ENCODE results near the gene ZMYND19.
"Not testable (repeated sequence)": the region's sequence is repeated elsewhere in the genome, so short reads cannot be mapped to it uniquely, and the experiment has no call there.

The ZMYND19 gene

DNA sequence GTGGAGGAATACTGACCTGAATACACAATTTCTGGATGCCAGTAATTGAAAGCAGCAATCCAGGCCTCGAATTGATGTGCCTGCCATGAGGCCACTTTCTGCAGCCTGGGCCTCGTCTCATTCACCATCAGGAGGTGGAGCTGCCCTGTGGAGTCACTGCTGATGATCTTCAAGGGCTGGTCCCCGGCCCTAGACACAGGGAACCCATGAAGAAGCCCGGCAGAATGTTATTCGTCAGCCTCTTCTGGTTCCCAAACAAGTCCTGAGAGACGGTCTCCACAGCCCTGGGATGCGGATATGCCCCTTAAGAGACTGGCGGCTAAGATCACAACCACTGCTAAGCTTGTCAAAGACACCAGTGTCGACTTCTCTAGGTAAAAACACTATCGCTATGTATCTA, 16.1 kb downstream of the ZMYND19 start:
- Histone ChIP-seq H3K4me3 (ENCODE audit: low read depth, low read length) (no peak overlapping the region), H3K27ac (ENCODE audit: low read depth, low read length) (no peak overlapping the region), H3K9ac (ENCODE audit: low read length) (no peak overlapping the region), H3K9me3 (ENCODE audit: control insufficient read depth, insufficient read depth, low read depth, low read length) (no peaks in the 10 kb centered on the region), H3K4me1 (ENCODE audit: control insufficient read depth, insufficient read depth, low read length) (peaks cover 11% of the 10 kb centered on the region), H3K27me3 (ENCODE audit: control insufficient read depth, insufficient read depth, low read length) (no peaks in the 10 kb centered on the region), H3K36me3 (ENCODE audit: control insufficient read depth, insufficient read depth, low read length) (peaks cover 54% of the 10 kb centered on the region)

DNA sequence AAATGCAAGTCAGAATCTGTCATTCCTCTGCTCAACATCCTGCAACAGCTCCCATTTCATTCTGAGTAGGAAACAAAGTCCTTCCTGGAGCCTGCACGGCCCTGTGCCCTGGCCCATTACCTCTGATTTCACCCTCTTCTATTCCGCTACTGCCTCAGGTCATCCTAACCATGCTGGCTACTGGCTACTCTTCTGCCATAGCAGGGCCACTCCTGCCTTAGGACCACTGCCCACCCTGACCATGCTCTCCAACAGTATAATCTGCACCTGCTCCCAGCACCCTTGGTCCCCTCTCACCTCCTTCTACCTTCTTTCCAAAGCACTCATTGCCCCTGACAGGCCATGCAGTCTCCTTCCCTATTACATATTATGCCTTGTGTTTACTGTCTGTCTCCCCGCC, 19.7 kb downstream of the ZMYND19 start:
- no peaks in the 10 kb centered on the region for H3K27me3 ChIP-seq (ENCODE audit: control insufficient read depth, insufficient read depth, low read length)
- no peak overlapping the region for H3K27ac ChIP-seq (ENCODE audit: low read depth, low read length)
- no peak overlapping the region for H3K4me3 ChIP-seq (ENCODE audit: low read depth, low read length)
- peaks cover 48% of the 10 kb centered on the region for H3K36me3 ChIP-seq (ENCODE audit: control insufficient read depth, insufficient read depth, low read length)
- H3K9ac ChIP-seq (ENCODE audit: low read length): no peak overlapping the region
- no peaks in the 10 kb centered on the region for H3K9me3 ChIP-seq (ENCODE audit: control insufficient read depth, insufficient read depth, low read depth, low read length)
- H3K4me1 ChIP-seq (ENCODE audit: control insufficient read depth, insufficient read depth, low read length): no peaks in the 10 kb centered on the region

GRCh38 chr9:137569609-137570203, 20.6 kb downstream of the ZMYND19 start:
- Histone ChIP-seq H3K27ac (ENCODE audit: low read depth, low read length) (no peak overlapping the region), H3K9me3 (ENCODE audit: control insufficient read depth, insufficient read depth, low read depth, low read length) (no peaks in the 10 kb centered on the region)

GRCh38 chr9:137568445-137568844, 21.9 kb downstream of the ZMYND19 start:
- H3K4me1 ChIP-seq (ENCODE audit: control insufficient read depth, insufficient read depth, low read length); H3K27me3 ChIP-seq (ENCODE audit: control insufficient read depth, insufficient read depth, low read length); H3K9ac ChIP-seq (ENCODE audit: low read length); H3K27ac ChIP-seq (ENCODE audit: low read depth, low read length); H3K9me3 ChIP-seq (ENCODE audit: control insufficient read depth, insufficient read depth, low read depth, low read length); H3K4me3 ChIP-seq (ENCODE audit: low read depth, low read length): not testable (repeated sequence)
- peaks cover 44% of the 10 kb centered on the region for H3K36me3 ChIP-seq (ENCODE audit: control insufficient read depth, insufficient read depth, low read length)

More at GRCh38 chr9:137569609-137570203, 20.6 kb downstream of the ZMYND19 start:
- no peaks in the 10 kb centered on the region for H3K27me3 ChIP-seq (ENCODE audit: control insufficient read depth, insufficient read depth, low read length)
- H3K4me1 ChIP-seq (ENCODE audit: control insufficient read depth, insufficient read depth, low read length): no peaks in the 10 kb centered on the region
- H3K4me3 ChIP-seq (ENCODE audit: low read depth, low read length): no peak overlapping the region
- no peak overlapping the region for H3K9ac ChIP-seq (ENCODE audit: low read length)
- H3K36me3 ChIP-seq (ENCODE audit: control insufficient read depth, insufficient read depth, low read length): peaks cover 43% of the 10 kb centered on the region

DNA sequence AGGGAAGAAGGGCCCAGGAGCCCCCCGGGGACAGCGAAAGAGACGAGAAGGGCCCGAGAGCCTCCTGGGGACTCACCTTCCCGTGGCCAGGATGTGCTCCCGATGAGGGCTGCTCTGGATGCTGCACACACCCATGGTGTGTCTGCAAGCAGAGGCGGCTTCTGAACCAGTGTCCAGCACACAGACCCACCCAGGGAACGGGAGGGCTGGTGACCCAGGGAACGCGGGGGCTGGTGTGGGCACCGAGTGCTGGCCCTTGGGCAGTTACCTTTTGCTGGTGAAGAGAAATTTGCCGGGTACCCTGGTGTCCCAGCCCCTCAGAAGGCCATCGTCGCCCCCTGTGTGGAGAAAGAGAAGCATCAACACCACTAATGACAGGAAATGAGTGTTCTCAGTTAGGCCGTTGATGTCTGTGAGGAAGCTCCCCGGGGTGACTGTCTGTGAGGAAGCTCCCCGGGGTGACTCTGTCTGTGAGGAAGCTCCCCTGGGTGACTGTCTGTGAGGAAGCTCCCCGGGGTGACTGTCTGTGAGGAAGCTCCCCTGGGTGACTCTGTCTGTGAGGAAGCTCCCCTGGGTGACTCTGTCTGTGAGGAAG, 25.4 kb downstream of the ZMYND19 start:
- no peaks in the 10 kb centered on the region for H3K27me3 ChIP-seq (ENCODE audit: control insufficient read depth, insufficient read depth, low read length)
- H3K4me3 ChIP-seq (ENCODE audit: low read depth, low read length): no peak overlapping the region
- H3K9ac ChIP-seq (ENCODE audit: low read length): no peak overlapping the region
- no peaks in the 10 kb centered on the region for H3K9me3 ChIP-seq (ENCODE audit: control insufficient read depth, insufficient read depth, low read depth, low read length)
- H3K27ac ChIP-seq (ENCODE audit: low read depth, low read length): no peak overlapping the region
- H3K36me3 ChIP-seq (ENCODE audit: control insufficient read depth, insufficient read depth, low read length): peaks cover 44% of the 10 kb centered on the region
- H3K4me1 ChIP-seq (ENCODE audit: control insufficient read depth, insufficient read depth, low read length): no peaks in the 10 kb centered on the region

GRCh38 chr9:137564134-137564533, 26.2 kb downstream of the ZMYND19 start:
- Histone ChIP-seq H3K4me3 (ENCODE audit: low read depth, low read length) (no peak overlapping the region), H3K9ac (ENCODE audit: low read length) (no peak overlapping the region), H3K9me3 (ENCODE audit: control insufficient read depth, insufficient read depth, low read depth, low read length) (no peaks in the 10 kb centered on the region), H3K36me3 (ENCODE audit: control insufficient read depth, insufficient read depth, low read length) (peaks cover 46% of the 10 kb centered on the region), H3K27me3 (ENCODE audit: control insufficient read depth, insufficient read depth, low read length) (no peaks in the 10 kb centered on the region), H3K27ac (ENCODE audit: low read depth, low read length) (no peak overlapping the region), H3K4me1 (ENCODE audit: control insufficient read depth, insufficient read depth, low read length) (no peaks in the 10 kb centered on the region)

DNA sequence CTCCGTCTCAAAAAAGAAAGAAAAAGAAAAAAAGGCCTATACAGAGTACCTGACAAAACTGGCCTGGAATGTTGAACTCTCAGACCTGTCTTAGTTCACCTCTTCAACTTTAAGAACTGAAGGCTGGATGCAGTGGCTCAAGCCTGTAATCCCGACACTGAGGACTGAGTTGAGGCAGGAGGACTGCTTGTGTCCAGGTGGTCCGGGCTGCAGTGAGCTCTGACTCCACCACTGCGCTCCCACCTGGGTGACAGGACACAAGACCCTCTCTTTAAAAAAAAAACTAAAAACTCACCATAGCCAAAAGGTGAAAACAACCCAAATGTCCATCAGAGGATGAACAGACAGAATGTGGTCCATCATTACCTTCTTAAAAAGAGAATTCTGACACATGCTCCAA, 32.2 kb downstream of the ZMYND19 start:
- Histone ChIP-seq H3K27me3 (ENCODE audit: control insufficient read depth, insufficient read depth, low read length) (no peaks in the 10 kb centered on the region), H3K9me3 (ENCODE audit: control insufficient read depth, insufficient read depth, low read depth, low read length) (no peaks in the 10 kb centered on the region), H3K27ac (ENCODE audit: low read depth, low read length) (no peak overlapping the region), H3K36me3 (ENCODE audit: control insufficient read depth, insufficient read depth, low read length) (peaks cover 60% of the 10 kb centered on the region), H3K4me1 (ENCODE audit: control insufficient read depth, insufficient read depth, low read length) (no peaks in the 10 kb centered on the region), H3K4me3 (ENCODE audit: low read depth, low read length) (no peak overlapping the region), H3K9ac (ENCODE audit: low read length) (no peak overlapping the region)

DNA sequence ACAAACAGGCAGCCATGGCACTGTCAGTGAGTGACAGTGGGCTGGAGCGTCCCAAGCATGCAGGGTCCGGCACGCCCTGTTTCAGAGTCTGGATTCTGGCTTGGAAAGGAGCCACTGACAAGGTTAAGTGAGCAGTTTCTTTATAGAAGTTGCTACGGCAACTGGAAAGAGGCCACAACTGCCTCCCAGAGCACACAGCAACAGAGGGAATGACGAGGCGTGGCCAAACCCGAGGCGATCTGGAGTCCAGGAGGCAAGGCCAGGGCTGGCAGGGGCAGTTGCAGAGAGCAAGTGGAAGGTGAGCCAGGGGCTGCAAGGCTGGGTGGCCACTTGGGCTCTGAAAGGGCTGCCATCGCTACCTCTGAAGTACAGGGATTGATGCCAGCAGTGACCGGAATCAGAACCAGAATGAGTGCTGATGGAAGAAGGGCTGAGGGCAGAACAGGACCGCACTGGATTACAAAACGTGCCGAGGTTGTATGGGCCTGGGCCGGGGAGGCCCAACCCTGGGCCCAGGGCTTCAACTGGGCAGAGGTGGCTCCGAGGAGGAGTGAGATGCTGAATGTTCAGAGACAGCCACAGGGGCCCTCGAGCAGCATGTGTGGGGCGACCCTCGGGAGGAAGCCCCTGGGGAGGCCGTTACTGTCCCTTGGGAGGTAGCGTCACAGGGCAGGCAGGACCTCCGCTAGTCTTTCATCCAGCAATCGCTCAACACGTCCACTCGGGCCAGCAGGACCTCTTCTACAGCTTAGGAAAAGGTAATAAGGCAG, 34.1 kb downstream of the ZMYND19 start:
- Histone ChIP-seq H3K27me3 (ENCODE audit: control insufficient read depth, insufficient read depth, low read length) (no peaks in the 10 kb centered on the region), H3K27ac (ENCODE audit: low read depth, low read length) (no peak overlapping the region), H3K4me3 (ENCODE audit: low read depth, low read length) (no peak overlapping the region), H3K9me3 (ENCODE audit: control insufficient read depth, insufficient read depth, low read depth, low read length) (no peaks in the 10 kb centered on the region), H3K36me3 (ENCODE audit: control insufficient read depth, insufficient read depth, low read length) (peaks cover 50% of the 10 kb centered on the region), H3K9ac (ENCODE audit: low read length) (no peak overlapping the region), H3K4me1 (ENCODE audit: control insufficient read depth, insufficient read depth, low read length) (no peaks in the 10 kb centered on the region)

DNA sequence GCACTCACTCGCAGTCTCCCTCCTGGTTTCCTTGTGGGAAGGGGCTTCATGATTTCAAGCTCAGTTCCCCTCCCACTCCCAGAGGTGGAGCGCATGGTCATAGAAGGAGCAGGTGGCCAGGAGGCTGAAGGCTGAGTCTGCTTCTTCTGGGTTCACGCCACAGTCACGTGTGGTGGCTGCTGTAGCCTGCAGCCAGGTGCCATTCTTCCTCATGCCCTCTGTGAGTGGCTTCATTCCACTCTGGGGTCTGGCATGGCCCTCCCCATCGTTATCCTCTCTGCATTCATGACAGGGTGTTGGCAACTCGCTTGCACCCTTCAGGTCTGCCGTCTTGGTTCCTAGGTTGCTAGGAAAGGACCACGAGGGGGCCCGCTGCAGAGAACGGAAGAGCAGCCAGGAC, 35.1 kb downstream of the ZMYND19 start:
- Histone ChIP-seq H3K9me3 (ENCODE audit: control insufficient read depth, insufficient read depth, low read depth, low read length) (no peaks in the 10 kb centered on the region), H3K9ac (ENCODE audit: low read length) (no peak overlapping the region), H3K27me3 (ENCODE audit: control insufficient read depth, insufficient read depth, low read length) (no peaks in the 10 kb centered on the region), H3K27ac (ENCODE audit: low read depth, low read length) (no peak overlapping the region), H3K4me3 (ENCODE audit: low read depth, low read length) (no peak overlapping the region), H3K36me3 (ENCODE audit: control insufficient read depth, insufficient read depth, low read length) (peaks cover 46% of the 10 kb centered on the region), H3K4me1 (ENCODE audit: control insufficient read depth, insufficient read depth, low read length) (peaks cover 1% of the 10 kb centered on the region; the same call in 1 of the 2 replicates)

GRCh38 chr9:137554349-137554748, 36.0 kb downstream of the ZMYND19 start:
- H3K27ac ChIP-seq (ENCODE audit: low read depth, low read length): no peak overlapping the region
- no peak overlapping the region for H3K4me3 ChIP-seq (ENCODE audit: low read depth, low read length)
- peaks cover 41% of the 10 kb centered on the region for H3K36me3 ChIP-seq (ENCODE audit: control insufficient read depth, insufficient read depth, low read length)
- H3K9me3 ChIP-seq (ENCODE audit: control insufficient read depth, insufficient read depth, low read depth, low read length): no peaks in the 10 kb centered on the region
- H3K27me3 ChIP-seq (ENCODE audit: control insufficient read depth, insufficient read depth, low read length): no peaks in the 10 kb centered on the region
- no peak overlapping the region for H3K9ac ChIP-seq (ENCODE audit: low read length)
- peaks cover 5% of the 10 kb centered on the region; the same call in 1 of the 2 replicates for H3K4me1 ChIP-seq (ENCODE audit: control insufficient read depth, insufficient read depth, low read length)

DNA sequence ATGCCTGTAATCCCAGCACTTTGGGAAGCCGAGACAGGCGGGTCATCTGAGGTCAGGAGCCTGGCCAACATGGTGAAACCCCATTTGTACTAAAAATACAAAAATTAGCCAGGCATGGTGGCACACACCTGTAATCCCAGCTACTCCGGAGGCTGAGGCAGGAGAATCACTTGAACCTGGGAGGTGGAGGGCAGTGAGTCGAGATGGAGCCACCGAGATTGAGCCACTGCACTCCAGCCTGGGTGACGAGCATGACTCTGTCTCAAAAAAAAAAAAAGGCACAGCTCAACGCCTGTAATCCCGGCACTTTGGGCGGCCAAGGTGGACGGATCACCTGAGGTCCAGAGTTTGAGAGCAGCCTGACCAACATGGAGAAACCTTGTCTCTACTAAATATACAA, 36.7 kb downstream of the ZMYND19 start:
- H3K9me3 ChIP-seq (ENCODE audit: control insufficient read depth, insufficient read depth, low read depth, low read length); H3K9ac ChIP-seq (ENCODE audit: low read length); H3K27ac ChIP-seq (ENCODE audit: low read depth, low read length); H3K4me1 ChIP-seq (ENCODE audit: control insufficient read depth, insufficient read depth, low read length); H3K27me3 ChIP-seq (ENCODE audit: control insufficient read depth, insufficient read depth, low read length); H3K4me3 ChIP-seq (ENCODE audit: low read depth, low read length): not testable (repeated sequence)
- H3K36me3 ChIP-seq (ENCODE audit: control insufficient read depth, insufficient read depth, low read length): peaks cover 41% of the 10 kb centered on the region
